Neural progenitor cell (in vitro differentiated cells): ENCODE results near the gene ERC2. TPM values are rescaled to one million over a fixed set of nuclear protein-coding genes. Genes with fewer than 3 reads are reported as not detected.

Source experiments
- DNase-seq: peaks from one replicate; pipeline ENCODE4 v3.0.0-alpha.2; 2016; ENCODE audit warnings: low spot score
- H2AFZ ChIP-seq: fragments of 200-600 bp; sonication (generic); replicated peaks from 2 replicates; pipeline ENCODE4 v1.6.1; 2016; ENCODE audit warnings: antibody characterized with exemption
- H3F3A ChIP-seq: fragments of 200-600 bp; sonication (generic); 2 replicates; pipeline ENCODE4 v1.6.1; 2016; ENCODE audit warnings: antibody characterized with exemption, low read depth
- H3K27ac ChIP-seq: fragments of 200-600 bp; sonication (generic); 2 replicates; pipeline ENCODE4 v1.5.1; 2016; ENCODE audit warnings: mild to moderate bottlenecking
- H3K27me3 ChIP-seq: fragments of 200-600 bp; sonication (generic); 2 replicates; pipeline ENCODE4 v1.6.1; 2016; ENCODE audit warnings: mild to moderate bottlenecking, moderate library complexity
- H3K36me3 ChIP-seq: fragments of 200-600 bp; sonication (generic); 2 replicates; pipeline ENCODE4 v1.5.1; 2016
- H3K4me1 ChIP-seq: fragments of 200-600 bp; sonication (generic); 2 replicates; pipeline ENCODE4 v1.6.1; 2016; ENCODE audit warnings: mixed run types
- H3K4me2 ChIP-seq: fragments of 200-600 bp; sonication (generic); 2 replicates; pipeline ENCODE4 v1.6.1; 2016
- H3K4me3 ChIP-seq: fragments of 200-600 bp; sonication (generic); 2 replicates; pipeline ENCODE4 v1.5.1; 2016
- H3K79me2 ChIP-seq: fragments of 200-600 bp; sonication (generic); 2 replicates; pipeline ENCODE4 v1.6.1; 2016; ENCODE audit warnings: low read depth
- H3K9ac ChIP-seq: fragments of 200-600 bp; sonication (generic); 2 replicates; pipeline ENCODE4 v1.6.1; 2016
- H3K9me3 ChIP-seq: fragments of 200-600 bp; sonication (generic); 2 replicates; pipeline ENCODE4 v1.5.1; 2016; ENCODE audit warnings: low read depth
- H4K20me1 ChIP-seq: fragments of 200-600 bp; sonication (generic); 2 replicates; pipeline ENCODE4 v1.6.1; 2016; ENCODE audit warnings: low read depth
- H3K27ac Mint-ChIP-seq: 3 replicates; pipeline ENCODE4 v1.8.0; 2021; ENCODE audit warnings: mixed read lengths
- H3K27me3 Mint-ChIP-seq: 2 replicates; pipeline ENCODE4 v1.8.0; 2022; ENCODE audit warnings: low read depth, mild to moderate bottlenecking, inconsistent platforms, moderate library complexity, mixed read lengths; ENCODE audit not compliant: insufficient read depth
- H3K36me3 Mint-ChIP-seq: 3 replicates; pipeline ENCODE4 v1.8.0; 2021; ENCODE audit warnings: mixed read lengths
- H3K4me1 Mint-ChIP-seq: 3 replicates; pipeline ENCODE4 v1.8.0; 2021; ENCODE audit warnings: mixed read lengths
- H3K4me3 Mint-ChIP-seq: 3 replicates; pipeline ENCODE4 v1.8.0; 2021; ENCODE audit warnings: mild to moderate bottlenecking, moderate library complexity, mixed read lengths
- H3K9me3 Mint-ChIP-seq: 3 replicates; pipeline ENCODE4 v1.8.0; 2020; ENCODE audit warnings: mixed read lengths
- CTCF ChIP-seq: fragments of 200-600 bp; sonication (generic); IDR thresholded peaks from 2 replicates; pipeline ENCODE4 v1.5.1; 2017; ENCODE audit warnings: antibody characterized with exemption, mild to moderate bottlenecking
- EZH2 ChIP-seq: fragments of 200-600 bp; sonication (generic); IDR thresholded peaks from 2 replicates; pipeline ENCODE4 v1.6.1; 2017; ENCODE audit warnings: antibody characterized with exemption, mild to moderate bottlenecking, moderate library complexity
- EZH2phosphoT487 ChIP-seq: fragments of 200-600 bp; sonication (generic); IDR thresholded peaks from 2 replicates; pipeline ENCODE4 v1.6.1; 2017; ENCODE audit warnings: antibody characterized with exemption
- total RNA-seq: library from RNA; depleted of rRNA; stranded (reverse); fragments of >200 nt; gene quantifications from 2 replicates; pipeline ENCODE4 v1.2.3, GENCODE V29; 2015; ENCODE audit warnings: low replicate concordance

Gene ERC2
- total RNA-seq, 1 donor from 2014 or later: 24.8 TPM

GRCh38 chr3:55595420-55595819, 872.8 kb downstream of the ERC2 start:
- Histone ChIP-seq H2AFZ (no peak overlapping the region), H3K27ac (no peak overlapping the region), H3K4me1 (no peaks in the 10 kb centered on the region), H3K4me3 (no peak overlapping the region), H3K79me2 (no peaks in the 10 kb centered on the region), H3K9ac (no peak overlapping the region), H3K36me3 (no peaks in the 10 kb centered on the region), H3K27me3 (no peaks in the 10 kb centered on the region), H4K20me1 (no peaks in the 10 kb centered on the region), H3K9me3 (no peaks in the 10 kb centered on the region), H3K4me2 (no peak overlapping the region), H3F3A (no peaks in the 10 kb centered on the region)
- no peak overlapping the region for H3K27ac Mint-ChIP-seq
- peaks cover 3% of the 10 kb centered on the region for H3K27me3 Mint-ChIP-seq
- no peak overlapping the region for H3K4me3 Mint-ChIP-seq
- TF ChIP-seq EZH2phosphoT487 (no peak), EZH2 (no peak)
- DNase-seq: no peak
- H3K36me3 Mint-ChIP-seq: peaks cover 4% of the 10 kb centered on the region
- H3K4me1 Mint-ChIP-seq: peaks cover 4% of the 10 kb centered on the region
- H3K9me3 Mint-ChIP-seq: no peaks in the 10 kb centered on the region

DNA sequence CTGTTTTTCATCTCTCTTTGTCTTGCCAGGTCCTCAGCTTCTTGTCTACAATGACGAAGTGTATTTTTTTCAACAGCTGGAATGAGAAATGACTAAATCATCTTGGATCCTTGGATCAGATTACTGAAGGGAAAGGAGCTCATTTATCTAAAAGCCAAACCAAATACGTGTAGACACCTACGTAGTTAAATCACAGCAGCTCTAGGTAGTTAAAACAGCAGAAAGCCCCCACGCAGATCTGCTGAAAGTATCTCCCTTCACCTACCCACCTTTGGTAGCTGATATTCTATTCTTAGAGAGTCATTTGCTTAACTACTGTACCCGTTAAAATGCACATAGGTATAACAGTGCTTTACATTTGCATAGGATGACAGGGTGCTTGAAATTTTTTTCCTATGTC, 875.7 kb downstream of the ERC2 start:
- Histone ChIP-seq H3K27ac (no peak overlapping the region), H3K4me1 (peaks cover 10% of the 10 kb centered on the region), H3K27me3 (no peaks in the 10 kb centered on the region), H3K36me3 (no peaks in the 10 kb centered on the region), H3F3A (no peaks in the 10 kb centered on the region), H3K4me3 (no peak overlapping the region), H2AFZ (no peak overlapping the region), H3K79me2 (no peaks in the 10 kb centered on the region), H3K4me2 (no peak overlapping the region), H3K9ac (no peak overlapping the region), H3K9me3 (no peaks in the 10 kb centered on the region), H4K20me1 (no peaks in the 10 kb centered on the region)
- H3K27me3 Mint-ChIP-seq: peaks cover 5% of the 10 kb centered on the region
- H3K4me3 Mint-ChIP-seq: no peak overlapping the region
- no peaks in the 10 kb centered on the region for H3K9me3 Mint-ChIP-seq
- DNase-seq: no peak
- H3K27ac Mint-ChIP-seq: no peak overlapping the region
- peaks cover 24% of the 10 kb centered on the region for H3K4me1 Mint-ChIP-seq
- TF ChIP-seq EZH2 (no peak), EZH2phosphoT487 (no peak), CTCF (no peak)
- peaks cover 4% of the 10 kb centered on the region for H3K36me3 Mint-ChIP-seq

GRCh38 chr3:55591888-55592287, 876.4 kb downstream of the ERC2 start:
- no peak overlapping the region for H3K9ac ChIP-seq
- no peak overlapping the region for H3K27ac ChIP-seq
- H3K4me1 ChIP-seq: peaks cover 10% of the 10 kb centered on the region
- Mint-ChIP-seq H3K27me3 (peaks cover 5% of the 10 kb centered on the region), H3K27ac (no peak overlapping the region), H3K9me3 (no peaks in the 10 kb centered on the region), H3K4me3 (no peak overlapping the region), H3K36me3 (peaks cover 4% of the 10 kb centered on the region), H3K4me1 (peaks cover 30% of the 10 kb centered on the region)
- H3K4me2 ChIP-seq: no peak overlapping the region
- DNase-seq: no peak
- no peaks in the 10 kb centered on the region for H3K79me2 ChIP-seq
- H3F3A ChIP-seq: no peaks in the 10 kb centered on the region
- TF ChIP-seq CTCF (no peak), EZH2phosphoT487 (no peak), EZH2 (no peak)
- no peak overlapping the region for H3K4me3 ChIP-seq
- no peak overlapping the region for H2AFZ ChIP-seq
- H3K27me3 ChIP-seq: no peaks in the 10 kb centered on the region
- no peaks in the 10 kb centered on the region for H4K20me1 ChIP-seq
- H3K9me3 ChIP-seq: no peaks in the 10 kb centered on the region
- H3K36me3 ChIP-seq: no peaks in the 10 kb centered on the region

DNA sequence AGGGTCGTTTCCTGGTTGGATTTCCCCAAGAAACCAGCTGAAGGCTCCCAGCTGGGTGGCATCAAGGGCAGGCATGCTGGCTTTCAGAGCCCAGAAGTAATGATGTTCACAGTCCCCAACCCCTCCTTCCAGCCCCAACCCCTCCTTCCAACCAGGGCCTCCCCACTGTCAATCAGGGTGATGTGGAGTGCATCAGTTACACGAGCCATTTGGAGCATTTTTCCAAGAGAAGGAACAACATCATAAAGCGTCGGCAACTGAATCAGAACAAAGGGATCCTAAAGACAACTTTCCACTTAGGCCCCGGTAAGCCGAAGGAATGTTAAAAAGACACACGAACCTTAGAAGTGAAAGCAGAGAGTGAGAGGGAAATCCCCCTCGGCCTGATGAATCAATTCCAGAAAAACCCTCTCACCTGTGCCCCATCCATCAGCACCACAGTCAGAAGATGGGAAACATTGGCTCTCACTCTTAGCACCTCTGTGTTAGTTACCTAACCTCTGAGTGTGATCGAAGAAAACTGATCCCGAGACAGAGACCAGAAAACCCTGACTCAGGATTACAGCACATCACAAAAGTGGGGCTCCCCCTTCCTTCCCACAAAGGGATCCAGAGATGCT, 880.0 kb downstream of the ERC2 start:
- no peaks in the 10 kb centered on the region for H3K27me3 ChIP-seq
- H3K36me3 Mint-ChIP-seq: peaks cover 1% of the 10 kb centered on the region
- H3K27ac ChIP-seq: no peak overlapping the region
- H3K4me1 Mint-ChIP-seq: peaks cover 40% of the 10 kb centered on the region
- no peaks in the 10 kb centered on the region for H4K20me1 ChIP-seq
- no peak overlapping the region for H3K27ac Mint-ChIP-seq
- no peak overlapping the region for H3K4me3 Mint-ChIP-seq
- no peak overlapping the region for H3K4me3 ChIP-seq
- H3K27me3 Mint-ChIP-seq: peaks cover 5% of the 10 kb centered on the region
- no peak overlapping the region for H2AFZ ChIP-seq
- peaks cover 2% of the 10 kb centered on the region for H3K9me3 Mint-ChIP-seq
- peaks cover 16% of the 10 kb centered on the region for H3K4me1 ChIP-seq
- no peaks in the 10 kb centered on the region for H3K79me2 ChIP-seq
- no peaks in the 10 kb centered on the region for H3F3A ChIP-seq
- DNase-seq: no peak
- no peaks in the 10 kb centered on the region for H3K36me3 ChIP-seq
- no peak for TF ChIP-seq EZH2
- TF ChIP-seq CTCF: no peak
- no peak for TF ChIP-seq EZH2phosphoT487
- H3K9me3 ChIP-seq: no peaks in the 10 kb centered on the region
- H3K9ac ChIP-seq: no peak overlapping the region
- H3K4me2 ChIP-seq: no peak overlapping the region
